Inflammatory macrophage (primary cell): ENCODE results near the gene F11R.
"Not testable (repeated sequence)": the region's sequence is repeated elsewhere in the genome, so short reads cannot be mapped to it uniquely, and the experiment has no call there.

ENCODE experiments used
- DNase-seq, 2 donors: peaks; one replicate each; pipeline ENCODE4 v3.0.0-alpha.2; 2020 to 2022

Gene F11R

GRCh38 chr1:160963521-160963920 is 57.4 kb downstream of the F11R start:
- DNase-seq, result no peak

GRCh38 chr1:160961419-160961818 is 59.5 kb downstream of the F11R start:
- no peak for DNase-seq

- DNase-seq, result no peak
Observed at GRCh38 chr1:160956966-160957365, 64.0 kb downstream of the F11R start.

- peak; percentile 51 to 57 for DNase-seq
Observed at GRCh38 chr1:160954158-160955104, 66.5 kb downstream of the F11R start, which contains the start of gene ITLN2. ITLN2 (minus strand) TSS chr1:160954809; CDS start chr1:160954741, 68 bp downstream.

- no peak for DNase-seq
Observed at GRCh38 chr1:160953030-160953429, 67.9 kb downstream of the F11R start.

- DNase-seq, result no peak
Observed at GRCh38 chr1:160952129-160952510, 68.8 kb downstream of the F11R start.

GRCh38 chr1:160951443-160952128 is 69.4 kb downstream of the F11R start:
- peak; percentile 77 to 78 for DNase-seq

- DNase-seq, result no peak
Observed at GRCh38 chr1:160950657-160951056, 70.3 kb downstream of the F11R start.

- no peak for DNase-seq
Observed at GRCh38 chr1:160949881-160950280, 71.1 kb downstream of the F11R start.

GRCh38 chr1:160949216-160949880 is 71.6 kb downstream of the F11R start:
- DNase-seq, result not testable (repeated sequence)

GRCh38 chr1:160947174-160947759 is 73.7 kb downstream of the F11R start:
- DNase-seq, result not testable (repeated sequence)

GRCh38 chr1:160945881-160946280 is 75.1 kb downstream of the F11R start:
- not testable (repeated sequence) for DNase-seq
